Measurements from ENCODE around the gene RAB5IF. TPM values are rescaled to one million over a fixed set of nuclear protein-coding genes. Genes with fewer than 3 reads are reported as not detected.
"Not testable (repeated sequence)": the region's sequence is repeated elsewhere in the genome, so short reads cannot be mapped to it uniquely, and the experiment has no call there.

RAB5IF gene, protein sequence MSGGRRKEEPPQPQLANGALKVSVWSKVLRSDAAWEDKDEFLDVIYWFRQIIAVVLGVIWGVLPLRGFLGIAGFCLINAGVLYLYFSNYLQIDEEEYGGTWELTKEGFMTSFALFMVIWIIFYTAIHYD
- 100 to 1,000 TPM; 161 to 165 TPM for total RNA-seq
- long read RNA-seq, transcript RAB5IF-204 (5 exons, 1,170 nt), result minor isoform, 11 of 229 reads
- long read RNA-seq, transcript RAB5IF-202 (4 exons, 1,114 nt), result major isoform, 188 of 229 reads
- long read RNA-seq, transcript RAB5IF-201 (3 exons, 896 nt), result minor isoform, 5 of 229 reads
- long read RNA-seq, partial matches to known transcripts, result 4 of 229 reads
- long read RNA-seq, other reads (novel, unspliced or antisense), result 18 of 229 reads

DNA sequence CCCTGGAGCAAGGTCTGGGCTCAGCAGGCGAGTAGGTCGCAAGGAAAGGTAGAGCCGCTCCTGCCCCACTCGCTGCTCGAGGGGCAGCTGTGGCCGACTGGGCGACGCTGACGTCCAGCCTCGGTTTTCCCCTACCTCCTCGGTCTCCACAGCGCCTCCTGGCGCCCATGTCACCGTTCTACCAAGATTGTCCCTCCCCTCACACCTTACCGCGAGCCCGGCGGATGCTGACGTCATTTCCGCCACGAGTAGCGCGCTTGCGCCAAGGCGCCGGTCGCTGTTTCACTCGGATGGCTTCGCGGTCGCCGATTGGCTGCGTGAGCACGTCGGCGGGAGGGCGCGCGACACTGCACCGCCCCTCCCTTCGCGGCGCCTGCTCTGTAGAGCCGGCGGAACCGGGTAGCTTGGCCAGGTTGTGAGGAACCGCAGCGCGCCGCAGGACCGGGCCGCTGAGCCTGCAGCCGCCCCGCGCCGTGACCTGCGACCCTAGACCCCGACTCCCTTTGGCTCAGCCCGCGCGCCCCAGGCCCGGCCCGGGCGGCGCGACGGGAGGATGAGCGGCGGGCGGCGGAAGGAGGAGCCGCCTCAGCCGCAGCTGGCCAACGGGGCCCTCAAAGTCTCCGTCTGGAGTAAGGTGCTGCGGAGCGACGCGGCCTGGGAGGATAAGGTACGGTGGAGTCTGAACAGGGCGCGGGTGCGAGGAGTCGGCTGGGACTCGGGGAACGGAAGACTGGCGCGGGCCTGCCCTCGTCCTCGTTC, at the start of gene RAB5IF:
TSS of gene RAB5IF (plus strand) at position 381 of the 759 bp plus-strand sequence. CDS start at position 554, 173 bp downstream.
- intact Hi-C loops (cut with DNase I, micrococcal nuclease), result no loop called here
- ATAC-seq (peak; percentile 87), DNase-seq (peak; percentile 98 to 99)

DNA sequence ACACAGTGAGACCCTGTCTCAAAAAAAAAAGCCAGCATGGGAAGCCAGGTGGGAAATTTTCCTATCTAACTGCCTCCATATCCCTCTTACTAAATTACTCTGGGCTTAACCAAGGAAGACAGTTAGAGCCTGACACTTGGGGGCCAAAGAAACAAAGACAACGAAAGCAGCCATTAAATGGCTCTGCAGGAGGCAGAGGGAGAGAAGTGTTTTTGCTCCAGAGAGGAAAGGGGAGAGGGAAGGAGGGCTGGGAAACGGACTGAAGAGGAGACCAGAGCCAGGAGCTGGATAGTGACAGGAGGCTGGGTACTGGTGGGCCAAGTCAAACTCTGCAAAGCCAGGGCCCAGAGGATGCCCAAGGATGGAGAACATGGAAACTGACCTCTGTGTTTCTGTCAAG, 42.9 kb upstream of the RAB5IF start:
- DNase-seq (no peak), ATAC-seq (no peak)
- intact Hi-C loops (cut with DNase I, micrococcal nuclease), result no loop called here

DNA sequence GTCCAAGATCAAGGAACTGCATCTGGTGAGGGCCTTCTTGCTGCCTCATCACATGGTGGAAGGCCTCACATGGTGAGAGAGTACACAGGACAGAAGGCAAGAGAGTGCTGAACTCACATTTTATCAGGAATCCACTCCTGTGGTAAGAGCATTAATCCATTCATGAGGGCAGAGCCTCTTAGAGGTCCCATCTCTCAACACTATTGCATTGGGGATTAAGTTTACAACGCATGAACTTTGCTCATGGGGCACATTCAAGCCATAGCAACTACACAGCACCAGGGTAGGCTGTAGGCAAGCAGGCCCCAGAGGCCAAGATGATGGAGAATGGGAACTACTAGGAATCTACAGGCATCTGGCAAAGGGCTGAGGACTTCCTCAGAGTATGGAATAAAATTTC, 42.2 kb upstream of the RAB5IF start:
- intact Hi-C loops (cut with DNase I, micrococcal nuclease), result no loop called here
- DNase-seq (no peak), ATAC-seq (no peak)

DNA sequence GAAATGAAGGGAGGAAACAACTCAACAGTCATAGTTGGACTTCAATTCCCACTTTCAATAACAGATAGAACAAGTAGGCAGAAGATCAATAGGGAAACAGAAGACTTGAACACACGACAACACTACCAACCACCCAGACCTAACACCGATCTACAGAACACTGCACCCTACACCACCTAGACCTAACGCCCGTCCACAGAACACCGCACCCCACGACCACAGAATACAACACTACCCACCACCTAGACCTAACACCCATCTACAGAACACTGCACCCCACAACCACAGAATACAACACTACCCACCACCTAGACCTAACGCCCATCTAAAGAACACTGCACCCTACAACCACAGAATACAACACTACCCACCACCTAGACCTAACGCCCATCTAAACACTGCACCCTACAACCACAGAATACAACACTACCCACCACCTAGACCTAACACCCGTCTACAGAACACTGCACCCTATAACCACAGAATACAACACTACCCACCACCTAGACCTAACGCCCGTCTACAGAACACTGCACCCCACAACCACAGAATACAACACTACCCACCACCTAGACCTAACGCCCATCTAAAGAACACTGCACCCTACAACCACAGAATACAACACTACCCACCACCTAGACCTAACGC, 41.4 kb upstream of the RAB5IF start:
- intact Hi-C loops (cut with DNase I, micrococcal nuclease); ATAC-seq; DNase-seq: not testable (repeated sequence)

DNA sequence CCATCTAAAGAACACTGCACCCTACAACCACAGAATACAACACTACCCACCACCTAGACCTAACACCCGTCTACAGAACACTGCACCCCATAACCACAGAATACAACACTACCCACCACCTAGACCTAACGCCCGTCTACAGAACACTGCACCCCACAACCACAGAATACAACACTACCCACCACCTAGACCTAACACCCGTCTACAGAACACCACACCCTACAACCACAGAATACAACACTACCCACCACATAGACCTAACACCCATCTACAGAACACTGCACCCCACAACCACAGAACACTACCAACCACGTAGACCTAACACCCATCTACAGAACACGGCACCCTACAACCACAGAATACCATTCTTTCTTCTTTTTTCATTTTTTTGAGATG, 40.9 kb upstream of the RAB5IF start:
- intact Hi-C loops (cut with DNase I, micrococcal nuclease); ATAC-seq; DNase-seq: not testable (repeated sequence)

DNA sequence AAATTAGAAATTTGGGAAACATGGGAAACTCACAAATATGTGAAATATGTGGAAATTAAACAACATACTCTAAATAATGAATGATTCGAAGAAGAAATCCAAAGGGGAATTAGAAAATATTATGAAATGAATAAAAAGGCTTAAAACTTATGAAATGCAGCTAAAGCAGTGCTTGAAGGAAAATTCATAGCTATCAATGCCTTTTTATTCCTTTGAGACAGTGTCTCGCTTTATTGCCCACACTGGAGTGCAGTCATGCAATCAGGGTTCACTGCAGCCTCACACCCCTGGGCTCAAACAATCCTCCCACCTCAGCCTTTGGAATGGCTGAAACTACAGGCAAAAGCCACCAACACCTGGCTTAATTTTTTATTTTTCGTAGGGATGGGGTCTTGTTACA, 40.1 kb upstream of the RAB5IF start:
- ATAC-seq (no peak), DNase-seq (no peak)
- intact Hi-C loops (cut with DNase I, micrococcal nuclease), result no loop called here

DNA sequence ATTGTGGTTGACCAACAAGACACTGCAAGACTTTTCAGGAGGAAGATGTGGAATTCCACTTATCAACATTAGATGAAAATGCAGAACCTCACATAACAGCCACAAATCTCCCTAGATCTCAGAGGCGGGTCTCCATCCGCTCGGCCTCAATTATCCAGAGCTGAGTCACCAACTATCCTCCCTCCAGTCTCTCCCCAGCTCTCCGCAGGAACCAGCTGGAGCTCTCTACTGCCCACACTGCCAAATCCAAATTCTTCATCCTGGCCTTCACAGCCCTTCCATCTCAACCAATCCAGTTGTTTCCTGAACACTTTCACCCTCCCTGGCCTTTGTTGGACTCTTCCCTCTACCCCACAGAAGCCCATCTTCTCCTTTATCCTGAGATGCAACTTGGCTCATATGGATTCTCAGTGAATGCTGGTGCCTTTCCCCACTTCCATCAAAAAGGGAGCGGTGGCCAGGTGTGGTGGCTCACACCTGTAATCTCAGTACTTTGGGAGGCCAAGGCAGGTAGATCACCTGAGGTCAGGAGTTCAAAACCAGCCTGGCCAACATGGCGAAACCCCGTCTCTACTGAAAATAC, 35.6 kb upstream of the RAB5IF start:
- ATAC-seq, result no peak
- DNase-seq, result no peak
- intact Hi-C loops (cut with DNase I, micrococcal nuclease), result no loop called here

DNA sequence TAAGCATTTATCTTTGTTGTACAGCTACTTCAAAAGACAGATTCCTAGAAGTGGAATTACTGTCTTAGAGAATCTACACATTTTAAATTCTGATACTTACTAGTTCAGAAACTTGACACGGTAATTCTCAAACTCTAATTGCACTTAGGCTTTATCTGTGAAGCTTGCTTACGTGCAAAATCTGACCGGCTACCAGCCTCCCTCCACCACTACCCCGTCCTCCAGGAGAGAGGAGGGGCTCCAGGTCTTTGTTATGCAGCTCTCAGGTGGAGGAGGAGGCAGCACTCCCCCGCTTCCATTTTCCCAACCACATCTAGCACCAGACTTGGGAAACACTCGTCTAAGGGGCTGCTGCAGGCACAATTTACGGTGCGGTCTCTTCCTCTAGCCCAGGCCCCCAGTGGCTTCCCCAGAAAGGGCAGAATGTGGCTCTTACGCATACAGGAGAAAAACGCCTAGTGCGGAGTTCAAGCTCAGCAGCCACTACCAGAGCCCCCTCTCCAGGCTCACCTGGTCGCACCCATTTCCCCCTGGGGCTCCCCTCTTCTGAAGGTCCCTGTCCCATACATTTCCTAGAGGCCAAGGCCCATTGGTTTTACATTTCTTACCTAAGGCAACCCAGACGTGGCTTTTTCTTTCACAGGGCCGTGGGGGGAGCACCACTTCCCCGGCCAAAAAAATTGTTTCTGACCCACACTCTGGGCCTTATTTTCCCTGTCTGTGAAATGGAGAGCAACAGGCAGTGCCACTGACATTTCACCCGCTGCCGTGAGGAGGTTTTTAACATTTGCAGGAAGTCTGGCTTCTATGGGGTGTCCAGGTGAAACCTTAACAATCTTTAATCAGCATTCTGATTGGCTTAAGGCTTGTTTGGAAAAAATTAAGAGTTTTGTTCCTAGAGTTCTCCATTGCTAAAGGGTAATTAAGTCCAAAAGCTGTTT, 33.7 kb upstream of the RAB5IF start:
- DNase-seq (no peak), ATAC-seq (no peak)
- intact Hi-C loops (cut with DNase I, micrococcal nuclease), result no loop called here

DNA sequence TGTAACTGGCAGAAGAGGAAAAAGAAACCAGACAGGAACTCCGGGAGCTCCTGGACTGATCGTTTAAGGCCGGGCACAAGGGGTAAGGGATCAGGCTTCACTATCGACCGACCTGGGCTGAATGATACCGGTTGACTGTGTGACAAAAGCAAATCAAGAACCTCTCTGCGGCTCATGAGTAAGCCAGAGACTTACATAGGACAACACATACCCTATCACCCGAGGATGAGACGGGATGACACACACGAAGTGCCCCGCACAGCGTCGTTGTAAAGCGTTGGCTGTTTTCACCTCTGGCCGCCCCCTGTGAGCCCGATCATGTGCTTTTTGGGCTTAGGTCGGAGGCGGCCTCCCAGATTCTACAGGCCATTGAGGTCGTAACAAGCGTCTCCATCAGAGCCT, 32.9 kb upstream of the RAB5IF start:
- intact Hi-C loops (cut with DNase I, micrococcal nuclease), result no loop called here
- DNase-seq (peak in 1 of 2 donors; percentile 30), ATAC-seq (peak; percentile 15)

DNA sequence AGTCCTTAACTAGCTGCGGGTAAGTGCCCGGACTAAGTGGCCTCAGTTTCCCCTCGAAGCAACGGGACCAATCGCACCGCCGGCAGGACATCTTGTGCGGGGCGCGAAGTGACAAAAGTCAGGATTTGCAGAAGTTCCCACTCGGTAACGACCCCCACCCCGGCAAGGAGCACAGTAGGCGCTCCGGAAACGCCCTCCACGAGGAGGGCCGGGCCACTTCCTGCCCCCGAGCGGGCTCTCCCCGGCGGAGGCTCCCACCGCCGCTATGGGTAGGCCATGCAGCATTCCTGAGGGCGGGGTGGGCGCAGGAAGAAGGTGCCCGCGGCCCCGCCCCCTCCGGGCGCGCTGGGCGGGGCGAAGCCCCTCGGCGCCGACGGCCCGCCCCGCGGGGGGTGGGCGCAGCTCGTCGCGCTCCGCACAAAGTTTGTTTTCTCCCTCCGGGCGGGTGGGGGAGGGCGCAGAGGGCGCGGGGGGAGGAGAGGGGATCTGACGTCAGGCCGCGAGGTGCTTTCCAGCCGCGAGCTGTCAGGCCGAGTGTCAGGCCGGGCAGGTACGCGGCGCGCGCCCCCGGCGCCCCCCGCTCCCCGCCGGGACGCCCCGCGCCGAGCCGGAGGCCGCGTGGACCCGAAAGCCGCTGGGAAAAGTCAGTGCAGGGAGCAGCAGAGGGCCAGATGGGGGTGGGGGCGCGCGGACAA, 32.3 kb upstream of the RAB5IF start, which contains the start of gene TGIF2:
TSS of gene TGIF2 (plus strand) at position 495 of the 695 bp plus-strand sequence. CDS start 5,178 bp downstream, outside the sequence.
- DNase-seq (peak; percentile 83), ATAC-seq (peak; percentile 71)
- intact Hi-C loops (cut with DNase I, micrococcal nuclease), result no loop called here

DNA sequence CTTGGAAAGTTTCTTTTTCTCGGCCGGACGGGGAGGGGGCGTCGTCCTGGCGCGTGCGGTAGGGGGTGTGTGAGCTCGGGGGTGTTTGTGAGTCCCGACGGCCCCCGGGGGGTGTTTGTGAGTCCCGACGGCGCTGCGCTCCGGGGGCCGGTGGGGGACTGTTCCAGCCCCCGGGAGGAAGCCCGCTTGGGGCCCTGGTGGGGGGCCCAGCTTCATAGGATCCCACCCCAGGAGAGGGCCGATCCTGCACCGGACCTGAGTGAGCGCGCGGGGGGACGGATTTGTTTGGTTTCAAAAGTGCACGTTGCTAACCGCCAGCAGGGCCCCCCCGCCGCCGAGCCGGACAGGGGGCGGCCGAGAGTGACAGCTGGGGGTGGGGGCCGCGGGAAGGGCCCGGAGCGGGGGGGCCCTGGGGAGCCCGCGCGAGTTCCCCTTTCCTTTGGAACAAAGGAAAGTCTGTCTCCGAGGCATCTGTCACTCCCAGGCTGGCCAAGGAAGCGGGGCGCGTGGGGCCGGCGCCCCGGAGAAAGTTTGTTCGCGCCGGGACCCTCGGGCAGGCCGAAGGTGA, 31.7 kb upstream of the RAB5IF start:
- DNase-seq (peak; percentile 31 to 63), ATAC-seq (peak; percentile 42)
- intact Hi-C loops (cut with DNase I, micrococcal nuclease), result no loop called here

DNA sequence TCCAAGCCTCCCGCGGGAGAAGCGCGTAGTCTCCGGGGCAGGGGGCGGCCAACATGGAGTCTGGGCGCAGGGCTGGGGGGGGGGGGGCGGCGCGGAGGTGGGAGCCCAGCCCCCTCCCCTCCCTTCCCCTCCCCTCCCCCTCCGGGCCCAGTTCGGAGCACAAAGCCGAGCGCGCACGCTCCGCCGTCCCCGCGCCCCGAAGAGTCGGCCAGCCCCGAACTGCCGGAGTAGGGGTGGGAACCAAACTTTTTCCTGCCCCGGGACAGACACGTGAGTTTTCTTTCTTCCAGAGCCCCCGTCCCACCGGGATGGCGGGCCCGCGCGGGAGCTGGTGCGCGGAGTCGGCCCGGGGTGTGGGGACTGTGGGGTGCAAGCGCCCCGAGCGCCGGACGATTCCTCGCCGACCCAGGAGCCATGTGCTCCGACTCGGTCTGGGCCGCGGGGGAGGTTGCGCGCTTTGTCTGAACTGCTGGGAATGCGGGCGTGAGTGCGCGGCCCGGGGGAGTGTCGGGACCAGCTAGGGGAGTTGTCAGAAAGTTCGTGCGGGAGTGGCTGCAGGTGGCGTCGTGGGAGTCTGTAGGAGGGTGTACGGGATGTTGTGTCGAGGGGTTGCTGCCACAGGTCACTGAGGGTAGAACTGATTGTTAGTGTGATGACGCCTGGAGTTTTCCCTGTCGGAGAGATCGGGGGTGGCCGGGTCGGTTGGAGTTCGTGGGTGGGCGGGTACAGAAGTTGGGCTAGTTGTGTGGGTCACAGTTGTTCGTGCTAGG, 31.0 kb upstream of the RAB5IF start:
- ATAC-seq, result peak; percentile 60
- peak; percentile 53 to 61 for DNase-seq
- intact Hi-C loops (cut with DNase I, micrococcal nuclease), result no loop called here

DNA sequence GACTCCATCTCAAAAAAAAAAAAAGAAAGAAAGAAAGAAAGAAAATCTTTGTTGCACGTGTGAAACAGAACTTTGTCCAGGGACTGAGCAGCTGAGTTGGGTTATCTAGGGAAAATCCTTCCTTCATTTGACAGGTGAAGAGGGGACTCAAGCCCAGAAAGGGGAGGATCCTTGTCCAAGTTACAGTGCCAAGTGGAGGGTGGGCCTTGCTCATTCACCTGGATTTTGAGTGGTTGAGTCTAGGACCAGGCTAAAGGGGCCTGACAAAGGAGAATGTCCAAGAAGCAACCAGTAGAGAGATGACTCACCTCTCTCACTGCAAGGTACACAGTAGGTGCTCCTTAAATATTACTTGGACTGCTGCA, 29.5 kb upstream of the RAB5IF start:
- DNase-seq (no peak), ATAC-seq (no peak)
- intact Hi-C loops (cut with DNase I, micrococcal nuclease), result no loop called here

DNA sequence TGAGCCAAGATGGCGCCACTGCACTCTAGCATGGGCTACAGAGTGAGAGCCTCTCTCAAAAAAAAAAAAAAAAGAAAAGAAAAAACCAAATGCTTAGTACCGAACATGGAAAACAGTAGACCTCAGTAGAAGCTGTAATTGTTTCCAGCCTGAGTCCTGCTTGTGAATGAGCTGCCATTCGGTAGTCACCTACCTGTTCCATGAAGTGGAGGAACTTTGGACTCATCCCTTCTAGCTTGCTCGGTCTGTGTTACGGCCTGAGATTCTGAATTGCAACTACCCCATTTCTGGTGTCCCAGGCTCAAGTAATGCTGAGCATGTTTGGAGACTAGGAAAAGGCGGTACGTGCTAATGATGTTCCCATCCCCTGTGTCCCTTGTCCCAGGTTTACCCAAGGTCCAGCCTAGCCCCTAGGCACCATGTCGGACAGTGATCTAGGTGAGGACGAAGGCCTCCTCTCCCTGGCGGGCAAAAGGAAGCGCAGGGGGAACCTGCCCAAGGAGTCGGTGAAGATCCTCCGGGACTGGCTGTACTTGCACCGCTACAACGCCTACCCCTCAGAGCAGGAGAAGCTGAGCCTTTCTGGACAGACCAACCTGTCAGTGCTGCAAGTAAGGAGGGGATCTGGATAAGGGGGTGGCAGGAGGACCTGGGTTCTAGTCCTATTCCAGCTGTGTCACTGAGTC, 27.1 kb upstream of the RAB5IF start:
- DNase-seq, result no peak
- intact Hi-C loops (cut with DNase I, micrococcal nuclease), result no loop called here
- no peak for ATAC-seq

DNA sequence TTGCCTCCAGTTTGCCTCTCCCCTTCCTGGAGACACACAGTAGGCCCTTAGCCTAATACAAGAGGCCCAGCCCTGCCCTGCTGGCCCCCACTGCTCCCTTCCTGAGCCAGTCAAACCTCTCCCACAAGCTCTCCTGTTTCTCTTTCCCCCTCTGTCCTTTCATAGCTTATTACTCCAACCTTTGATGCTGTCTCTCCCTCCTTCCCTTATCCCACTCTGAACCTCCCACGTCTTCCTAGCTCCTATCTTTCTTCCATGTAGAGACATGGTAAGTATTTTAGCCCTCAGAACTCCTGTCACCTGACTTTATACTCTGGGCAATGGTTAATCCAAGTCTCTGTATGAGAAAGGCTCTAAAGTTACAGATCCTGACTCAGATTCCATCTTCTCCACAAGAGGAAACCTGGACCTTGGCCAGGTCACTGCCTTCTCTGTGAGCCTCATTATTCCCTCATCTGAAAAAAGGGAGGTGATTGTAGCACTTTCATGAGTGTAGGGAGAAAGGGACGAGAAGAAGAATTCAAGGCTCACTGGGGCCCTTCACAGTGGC, 25.5 kb upstream of the RAB5IF start:
- DNase-seq (no peak), ATAC-seq (no peak)
- intact Hi-C loops (cut with DNase I, micrococcal nuclease), result no loop called here

DNA sequence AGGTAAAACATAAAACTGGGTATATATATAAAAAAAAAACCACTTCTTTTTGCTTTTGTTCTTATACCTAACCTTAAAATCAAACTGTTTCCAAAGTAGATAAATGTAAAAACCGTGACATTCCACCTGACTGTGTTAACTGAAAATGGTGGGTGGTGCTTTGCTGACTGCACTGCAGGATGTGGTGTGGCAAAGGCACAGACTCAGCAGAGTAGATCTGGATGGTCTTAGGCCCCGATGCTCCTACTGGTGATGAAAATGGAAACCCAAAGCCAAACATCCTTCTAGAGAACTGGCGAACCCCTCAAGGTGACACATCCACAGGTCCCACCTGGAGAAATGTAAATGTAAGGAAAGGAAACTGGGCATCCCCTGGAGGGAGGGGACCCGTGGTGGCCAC, 23.3 kb upstream of the RAB5IF start:
- DNase-seq (no peak), ATAC-seq (no peak)
- intact Hi-C loops (cut with DNase I, micrococcal nuclease), result no loop called here
